Kidney (tissue), 14 donors: Measurements from ENCODE around the gene C16orf86. TPM values are rescaled to one million over a fixed set of nuclear protein-coding genes. Genes with fewer than 3 reads are reported as not detected.
A peak's percentile ranks its signal among the peaks of the same experiment; 100 is the strongest.

Source experiments
- DNase-seq, 5 donors: peaks; one replicate each; pipeline ENCODE4 v3.0.0-alpha.2; 2013 to 2020
- FAIRE-seq: peaks from 2 replicates; lab custom pipeline; 2012; peaks lifted over from hg19 to GRCh38; lab: Jason Lieb, UNC
- H3K27ac ChIP-seq, 2 donors: one replicate each; pipeline ENCODE4 v1.7.0; 2013; ENCODE audit warnings: low read depth in 2 of 2, low read length in 2 of 2, inconsistent platforms in 1 of 2
- H3K27me3 ChIP-seq: one replicate; pipeline ENCODE4 v1.7.1; 2013; ENCODE audit warnings: low read length, inconsistent platforms; ENCODE audit not compliant: control insufficient read depth, insufficient read depth
- H3K36me3 ChIP-seq, 3 donors: one replicate each; pipeline versions ENCODE4 v1.7.0 to v1.7.1; 2013; ENCODE audit warnings: low read length in 3 of 3, control low read depth in 1 of 3, inconsistent platforms in 1 of 3; ENCODE audit not compliant: insufficient read depth in 3 of 3, control insufficient read depth in 2 of 3
- H3K4me1 ChIP-seq, 3 donors: one replicate each; pipeline versions ENCODE4 v1.7.0 to v1.7.1; 2013; ENCODE audit warnings: low read length in 3 of 3, inconsistent platforms in 1 of 3, low read depth in 1 of 3; ENCODE audit not compliant: control insufficient read depth in 2 of 3, insufficient read depth in 2 of 3
- H3K4me3 ChIP-seq, 3 donors: one replicate each; pipeline versions ENCODE4 v1.7.0 to v1.8.1; 2013; ENCODE audit warnings: low read length in 3 of 3, control low read depth in 1 of 3, inconsistent platforms in 1 of 3
- H3K9ac ChIP-seq, 3 donors: one replicate each; pipeline versions ENCODE4 v1.7.0 to v1.7.1; 2013; ENCODE audit warnings: low read length in 3 of 3, control low read depth in 1 of 3, inconsistent platforms in 1 of 3
- H3K9me3 ChIP-seq, 3 donors: one replicate each; pipeline versions ENCODE4 v1.7.0 to v1.7.1; 2013; ENCODE audit warnings: low read length in 3 of 3, control low read depth in 1 of 3, inconsistent platforms in 1 of 3; ENCODE audit not compliant: control insufficient read depth in 2 of 3, insufficient read depth in 1 of 3
- intact Hi-C: fragments of 100-400 bp; cut with DNase I; formaldehyde crosslinking; loops from one replicate; pipeline ENCODE4 v1.11.1; 2022
- polyA plus RNA-seq: library from polyadenylated mRNA; stranded (reverse); fragments of 350-450 nt; fragmentation: Illumina TruSeq; extraction: RNeasy Lipid Tissue Mini Kit (QIAGEN cat#74804); gene quantifications from one replicate; pipeline ENCODE4 v1.2.3, GENCODE V29; 2014; ENCODE audit warnings: low read depth, low replicate concordance; ENCODE audit not compliant: insufficient read depth
- total RNA-seq: library from RNA; stranded (reverse); fragmentation: NEBNext Ultra II Directional; extraction: Animal tissue kit (Norgen Biotek cat#: 25700); gene quantifications from one replicate; pipeline ENCODE4 v1.2.1, GENCODE V29; 2021
- TF ChIP-seq, protein P1 (sequence below): IDR thresholded peaks from 3 replicates; pipeline ENCODE4 v1.5.1; 2012; ENCODE audit warnings: mild to moderate bottlenecking, moderate library complexity, borderline replicate concordance; ENCODE audit not compliant: insufficient read depth; ENCODE audit errors: extremely low read depth
- donor health status: control.
- donor health status: control.
- donor health status: control.
- donor health status: control.
- donor health status: control.
- donor health status: DM: yes; HTN: yes; CAD: no.
- donor health status: Normal renal cell carcinoma (clear cell type).

C16orf86 gene
- total and polyA plus RNA-seq, 2 donors from 2014 or later, result 6.6 to 11.2 TPM

DNA sequence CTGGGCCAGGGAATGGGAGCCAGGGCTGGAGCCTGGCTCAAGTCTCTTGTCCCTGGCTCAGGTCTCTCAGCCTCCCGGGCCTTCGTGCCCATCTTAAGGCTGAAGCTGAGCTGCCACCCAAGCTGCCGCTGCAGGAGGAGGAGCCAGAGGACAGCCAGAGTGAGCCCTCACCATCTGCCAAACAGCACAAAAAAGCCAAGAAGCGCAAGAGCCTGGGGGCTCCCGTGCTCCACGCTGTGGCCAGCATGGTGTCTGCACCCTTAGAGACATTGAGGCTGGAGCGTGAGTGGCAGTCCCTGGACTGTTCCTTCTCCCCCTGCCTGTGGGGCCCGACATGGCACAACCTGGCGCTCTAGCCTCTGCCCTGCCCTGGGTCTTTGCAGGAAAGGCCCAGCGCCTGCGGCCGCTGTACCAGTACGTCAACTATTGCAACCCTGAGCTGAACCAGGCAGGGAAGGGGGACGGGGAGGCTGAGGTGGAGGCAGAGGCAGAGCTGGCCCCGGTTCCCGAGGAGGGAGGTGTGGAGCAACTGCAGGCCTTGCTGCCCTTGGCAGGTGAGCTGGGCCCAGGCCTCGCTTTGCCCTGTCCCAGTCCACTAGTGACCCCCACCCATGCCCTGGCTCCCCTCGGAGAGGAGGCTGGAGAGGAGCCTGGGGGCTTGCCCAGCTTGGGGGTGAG lies 1.3 kb downstream of the C16orf86 start:
- intact Hi-C loops, result no loop called here
- H3K9ac ChIP-seq, result peak overlapping the region in 1 of 3 donors; percentile 78
- FAIRE-seq, result no peak

DNA sequence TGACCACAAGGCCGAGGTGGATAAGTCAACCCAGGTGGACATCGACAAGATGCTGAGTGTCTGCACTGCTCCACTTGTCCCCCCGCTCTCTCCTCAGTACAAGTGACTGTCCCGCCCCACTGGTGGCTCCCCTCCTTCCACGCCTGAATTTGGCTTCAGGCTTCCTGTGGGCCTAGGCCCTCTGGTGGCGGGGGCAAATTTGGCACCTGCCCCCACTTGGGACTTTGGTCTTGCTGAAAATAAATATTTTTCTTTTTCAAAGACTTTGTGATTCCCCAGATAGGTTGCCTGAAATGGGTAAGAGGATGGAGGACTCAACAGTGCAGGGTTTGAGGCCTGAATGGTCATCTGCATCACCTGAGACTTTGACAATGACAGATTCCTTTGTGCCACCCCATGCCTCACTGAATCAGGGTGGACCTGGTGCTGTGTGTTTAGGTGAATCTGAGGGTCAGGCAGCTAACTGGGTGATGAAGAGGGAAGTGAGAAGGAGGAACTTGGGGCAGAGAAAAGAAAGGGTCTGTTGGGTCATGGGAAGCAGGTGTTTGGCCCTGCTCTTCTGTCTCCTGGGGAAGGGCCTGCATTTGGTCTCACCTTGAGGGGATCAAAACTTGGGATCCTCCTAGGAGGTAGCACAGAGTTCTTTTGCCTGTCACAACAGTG lies 2.0 kb downstream of the C16orf86 start:
- TF ChIP-seq, protein P1, sequence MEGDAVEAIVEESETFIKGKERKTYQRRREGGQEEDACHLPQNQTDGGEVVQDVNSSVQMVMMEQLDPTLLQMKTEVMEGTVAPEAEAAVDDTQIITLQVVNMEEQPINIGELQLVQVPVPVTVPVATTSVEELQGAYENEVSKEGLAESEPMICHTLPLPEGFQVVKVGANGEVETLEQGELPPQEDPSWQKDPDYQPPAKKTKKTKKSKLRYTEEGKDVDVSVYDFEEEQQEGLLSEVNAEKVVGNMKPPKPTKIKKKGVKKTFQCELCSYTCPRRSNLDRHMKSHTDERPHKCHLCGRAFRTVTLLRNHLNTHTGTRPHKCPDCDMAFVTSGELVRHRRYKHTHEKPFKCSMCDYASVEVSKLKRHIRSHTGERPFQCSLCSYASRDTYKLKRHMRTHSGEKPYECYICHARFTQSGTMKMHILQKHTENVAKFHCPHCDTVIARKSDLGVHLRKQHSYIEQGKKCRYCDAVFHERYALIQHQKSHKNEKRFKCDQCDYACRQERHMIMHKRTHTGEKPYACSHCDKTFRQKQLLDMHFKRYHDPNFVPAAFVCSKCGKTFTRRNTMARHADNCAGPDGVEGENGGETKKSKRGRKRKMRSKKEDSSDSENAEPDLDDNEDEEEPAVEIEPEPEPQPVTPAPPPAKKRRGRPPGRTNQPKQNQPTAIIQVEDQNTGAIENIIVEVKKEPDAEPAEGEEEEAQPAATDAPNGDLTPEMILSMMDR, result no peak
- H3K36me3 ChIP-seq, result no peaks in the 10 kb centered on the region
- H3K9ac ChIP-seq, result no peak overlapping the region
- no peak overlapping the region for H3K4me3 ChIP-seq
- no peak for FAIRE-seq
- no peaks in the 10 kb centered on the region for H3K9me3 ChIP-seq
- intact Hi-C loops, result no loop called here
- H3K4me1 ChIP-seq, result peaks cover 0 to 31% (median 20%) of the 10 kb centered on the region in 3 donors
- no peak for DNase-seq
- no peak overlapping the region for H3K27ac ChIP-seq
- no peaks in the 10 kb centered on the region for H3K27me3 ChIP-seq

More for the DNA sequence above, 1.3 kb downstream of the C16orf86 start:
- peaks cover 0 to 24% (median 13%) of the 10 kb centered on the region in 3 donors for H3K4me1 ChIP-seq
- H3K27me3 ChIP-seq, result no peaks in the 10 kb centered on the region
- H3K9me3 ChIP-seq, result no peaks in the 10 kb centered on the region
- peak overlapping the region in 2 of 3 donors; percentile 12 to 79 for H3K4me3 ChIP-seq
- H3K36me3 ChIP-seq, result no peaks in the 10 kb centered on the region
- peak; percentile 93 to 96 (median 93) for DNase-seq
- TF ChIP-seq, protein P1, result peak; percentile 84
- H3K27ac ChIP-seq, result peak overlapping the region in 1 of 2 donors; percentile 86

DNA sequence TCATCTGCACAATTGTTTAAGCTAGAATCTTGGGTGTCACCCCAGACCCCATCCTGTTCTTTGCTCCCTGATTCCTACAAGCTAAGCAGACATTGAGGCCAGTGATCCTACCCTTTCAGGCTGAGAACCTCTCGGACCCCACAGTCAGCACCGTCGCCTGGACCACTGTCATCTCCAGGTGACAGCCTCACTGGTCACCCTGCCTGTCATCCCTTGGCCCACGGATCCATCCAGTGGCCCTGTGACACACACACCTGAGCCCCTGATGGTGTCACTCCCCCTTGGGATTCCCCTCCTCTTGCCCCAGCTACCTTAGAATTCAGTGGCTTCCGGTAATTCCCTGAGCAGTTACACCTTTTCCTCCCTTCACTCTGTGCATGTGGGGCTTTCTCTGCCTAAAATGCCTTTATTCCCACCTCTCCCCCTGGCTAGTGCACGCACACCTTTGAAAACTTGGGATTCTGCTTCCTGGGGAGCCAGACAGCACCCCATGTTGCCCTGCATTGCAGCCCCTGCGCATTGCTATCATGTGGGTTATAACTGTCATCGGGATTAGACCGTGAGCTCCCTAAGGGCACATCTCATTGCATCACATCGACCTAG lies 3.0 kb downstream of the C16orf86 start:
- Histone ChIP-seq H3K9ac (peak overlapping the region in 1 of 3 donors; percentile 16), H3K4me3 (no peak overlapping the region), H3K27me3 (no peaks in the 10 kb centered on the region), H3K4me1 (peaks cover 0 to 35% (median 27%) of the 10 kb centered on the region in 3 donors), H3K9me3 (no peaks in the 10 kb centered on the region), H3K36me3 (no peaks in the 10 kb centered on the region), H3K27ac (no peak overlapping the region)
- TF ChIP-seq, protein P1, result no peak
- DNase-seq (peak in 1 of 5 donors; percentile 67), FAIRE-seq (no peak)
- intact Hi-C loops, result loop anchor here (10.0 kb wide), 1 partner anchor 255 kb away; no protein-coding TSS in a partner anchor
